Stimulated activated CD4-positive, alpha-beta T cell treated with anti-CD3 and anti-CD28 coated beads, Interleukin-15, amount 100 ng/mL, for 48 hours (primary cell): ENCODE data around the gene HEXIM2.
A peak's percentile ranks its signal among the peaks of the same experiment; 100 is the strongest.

Experiments used
- DNase-seq, 2 donors: peaks; one replicate each; pipeline ENCODE4 v3.0.0-alpha.2; 2020; ENCODE audit warnings: low read depth in 2 of 2

Gene HEXIM2

GRCh38 chr17:45128331-45128730 is 33.3 kb upstream of the HEXIM2 start:
- DNase-seq: no peak

DNA sequence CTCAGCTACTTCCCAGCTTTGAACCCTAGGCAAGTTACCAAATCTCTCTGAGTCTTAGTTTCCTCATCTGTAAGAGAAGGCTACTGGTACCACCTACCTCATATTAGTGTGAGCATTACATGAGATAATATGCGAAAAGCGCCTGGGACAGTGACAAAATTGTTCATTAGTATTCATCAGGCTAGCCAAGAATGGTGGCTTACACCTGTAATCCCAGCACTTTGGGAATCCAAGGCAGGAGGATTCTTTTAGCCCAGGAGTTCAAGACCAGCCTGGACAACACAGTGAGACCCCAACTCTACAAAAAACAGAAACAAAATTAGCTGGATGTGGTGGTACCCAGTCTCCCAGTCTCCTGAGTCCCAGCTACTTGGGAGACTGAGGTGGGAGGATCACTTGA is 32.7 kb upstream of the HEXIM2 start:
- DNase-seq: no peak

DNA sequence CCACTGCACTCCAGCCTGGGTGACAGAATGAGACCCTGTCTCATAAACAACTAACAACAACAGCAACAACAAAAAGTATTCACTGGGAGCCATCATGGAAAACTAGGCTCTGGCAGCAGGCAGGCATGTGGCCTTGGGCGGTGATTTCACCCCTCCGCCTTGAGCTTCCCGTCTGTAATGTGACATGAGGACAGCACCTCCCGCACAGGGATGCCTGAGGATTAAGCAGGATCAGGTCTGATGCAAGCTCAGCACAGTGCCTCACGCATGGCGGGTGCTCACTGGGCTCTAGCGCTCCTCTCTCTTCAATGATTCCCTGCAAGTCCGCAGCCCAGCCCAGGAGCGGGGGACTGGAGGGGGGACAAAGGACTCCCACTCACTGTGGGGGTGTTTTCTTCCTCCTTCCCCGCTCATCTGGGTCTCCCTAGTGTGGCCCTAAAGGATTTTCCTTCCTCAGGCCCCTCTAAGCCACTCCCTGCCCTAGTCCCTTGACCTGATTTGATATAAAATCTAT is 32.2 kb upstream of the HEXIM2 start:
- DNase-seq: no peak

- no peak for DNase-seq
Measured at GRCh38 chr17:45129940-45130680, 31.6 kb upstream of the HEXIM2 start.

GRCh38 chr17:45130681-45131615 is 30.7 kb upstream of the HEXIM2 start:
- DNase-seq: no peak

- DNase-seq: peak in 1 of 2 donors; percentile 40
Measured at GRCh38 chr17:45131616-45132319, 29.9 kb upstream of the HEXIM2 start.

- DNase-seq: peak in 1 of 2 donors; percentile 65
Measured at GRCh38 chr17:45132320-45132571, 29.4 kb upstream of the HEXIM2 start, which contains the start of gene PLCD3. TSS of gene PLCD3 (minus strand) at chr17:45132515. CDS start at chr17:45132410, 105 bp downstream.

DNA sequence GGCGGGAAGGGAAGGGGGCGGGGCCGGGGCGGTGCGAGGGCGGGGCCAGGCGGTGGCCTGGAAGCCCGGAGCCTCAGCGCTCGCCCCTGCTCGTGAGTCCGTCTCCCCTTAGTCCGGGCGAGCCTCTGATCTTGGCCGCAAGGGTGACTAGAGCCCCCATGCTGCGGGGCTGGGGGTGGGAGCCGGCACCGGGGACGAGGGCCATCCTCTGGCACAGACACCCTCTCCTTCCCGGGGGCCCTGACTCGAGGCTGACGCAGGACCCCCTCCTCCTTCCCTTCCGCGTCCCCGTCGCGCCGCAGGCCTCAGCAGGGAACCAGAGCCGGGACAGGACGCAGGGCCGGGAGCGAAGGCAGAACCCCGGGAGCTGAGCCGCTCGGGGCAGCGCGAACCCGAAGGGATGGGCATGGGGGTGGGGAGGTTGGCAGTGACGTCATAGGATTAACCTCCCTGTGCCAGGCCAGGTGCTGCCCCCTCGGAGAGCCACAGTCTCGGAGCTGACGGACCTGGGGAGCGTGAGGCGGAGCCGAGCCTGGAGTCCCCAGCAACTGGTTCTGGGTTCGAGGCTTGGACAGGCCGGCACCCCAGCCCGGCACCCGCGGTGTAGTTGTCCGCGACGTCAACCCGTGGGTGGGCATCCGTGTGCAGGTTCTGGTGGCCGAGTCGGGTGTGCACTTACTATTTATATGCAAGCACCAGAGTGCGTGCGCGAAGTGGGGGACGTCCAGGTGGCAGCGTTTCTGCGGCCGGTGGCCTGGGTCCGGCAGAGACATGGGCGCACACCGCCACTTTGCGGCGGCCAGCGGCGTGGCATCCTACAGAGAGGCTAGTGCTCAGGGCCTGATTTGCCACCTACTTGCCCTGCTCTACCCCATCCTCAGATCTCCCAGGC is 28.9 kb upstream of the HEXIM2 start:
- peak; percentile 47 to 52 for DNase-seq

DNA sequence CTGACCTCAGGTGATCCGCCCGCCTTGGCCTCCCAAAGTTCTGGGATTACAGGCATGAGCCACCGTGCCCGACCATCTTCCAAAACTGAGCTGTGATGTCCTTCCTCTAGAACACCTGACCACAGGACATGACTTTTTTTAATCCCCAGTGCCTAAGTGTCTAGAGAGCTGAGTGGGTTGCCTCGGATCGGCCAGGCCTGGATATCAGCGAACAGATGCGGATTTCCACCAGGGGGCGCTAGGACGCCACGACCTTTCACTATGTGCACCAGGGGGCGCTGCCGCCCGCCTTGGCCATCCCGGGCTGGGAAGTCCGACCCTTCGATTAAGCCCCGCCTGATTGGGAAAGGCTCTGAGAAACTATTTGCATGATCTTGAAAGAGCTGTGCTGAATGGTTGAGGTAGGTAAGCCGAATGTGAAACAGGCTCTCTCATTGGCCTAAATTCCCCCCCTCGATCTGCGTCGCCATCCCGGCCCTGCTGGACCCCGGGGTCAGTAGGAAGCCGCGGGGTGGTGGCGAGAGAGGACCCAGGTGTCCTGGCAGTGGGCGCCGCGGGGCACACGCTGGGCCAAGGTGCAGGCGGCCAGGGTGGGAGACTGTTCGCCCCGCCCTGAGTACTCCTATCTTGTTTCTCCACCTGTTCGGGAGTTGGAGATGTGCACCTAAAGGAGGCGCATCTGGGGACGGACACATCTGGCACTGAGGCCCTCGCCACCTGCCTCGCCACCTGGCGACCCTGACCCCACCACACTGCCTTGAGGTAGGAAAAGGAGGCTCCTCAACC is 26.3 kb upstream of the HEXIM2 start, which contains the start of gene ACBD4:
Gene ACBD4 (plus strand): TSS at position 496 of the 786 bp plus-strand sequence. CDS start 458 bp downstream, outside the sequence.
- DNase-seq: peak; percentile 94 to 95

DNA sequence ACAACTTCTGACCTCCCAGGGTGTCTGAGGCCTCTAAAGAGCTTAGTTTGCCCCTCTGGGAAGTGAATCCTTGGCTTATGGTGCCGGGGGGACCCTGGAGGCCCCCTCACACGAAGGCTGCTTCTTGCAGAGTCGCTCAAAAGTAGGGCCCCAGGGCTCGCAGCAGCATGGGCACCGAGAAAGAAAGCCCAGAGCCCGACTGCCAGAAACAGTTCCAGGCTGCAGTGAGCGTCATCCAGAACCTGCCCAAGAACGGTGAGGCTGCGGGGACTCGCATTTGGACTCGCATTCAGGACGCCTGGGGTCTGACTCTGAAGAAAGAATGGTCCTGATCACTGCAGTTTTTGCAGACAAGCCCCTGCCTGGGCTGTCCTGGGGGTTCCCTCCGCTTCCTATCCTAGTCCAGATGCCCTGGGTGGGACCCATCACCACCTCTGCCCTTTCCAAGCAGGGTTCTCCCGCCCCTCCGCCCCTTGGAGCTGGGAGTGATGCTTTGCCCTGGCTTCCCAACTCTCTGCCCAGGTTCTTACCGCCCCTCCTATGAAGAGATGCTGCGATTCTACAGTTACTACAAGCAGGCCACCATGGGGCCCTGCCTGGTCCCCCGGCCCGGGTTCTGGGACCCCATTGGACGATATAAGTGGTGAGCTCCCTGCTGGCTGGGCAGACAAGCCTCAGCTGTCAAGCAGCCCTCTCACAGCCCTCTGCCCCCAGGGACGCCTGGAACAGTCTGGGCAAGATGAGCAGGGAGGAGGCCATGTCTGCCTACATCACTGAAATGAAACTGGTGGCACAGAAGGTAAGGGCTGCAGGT is 25.5 kb upstream of the HEXIM2 start:
- DNase-seq: no peak

GRCh38 chr17:45136846-45137560 is 24.7 kb upstream of the HEXIM2 start:
- DNase-seq: no peak

DNA sequence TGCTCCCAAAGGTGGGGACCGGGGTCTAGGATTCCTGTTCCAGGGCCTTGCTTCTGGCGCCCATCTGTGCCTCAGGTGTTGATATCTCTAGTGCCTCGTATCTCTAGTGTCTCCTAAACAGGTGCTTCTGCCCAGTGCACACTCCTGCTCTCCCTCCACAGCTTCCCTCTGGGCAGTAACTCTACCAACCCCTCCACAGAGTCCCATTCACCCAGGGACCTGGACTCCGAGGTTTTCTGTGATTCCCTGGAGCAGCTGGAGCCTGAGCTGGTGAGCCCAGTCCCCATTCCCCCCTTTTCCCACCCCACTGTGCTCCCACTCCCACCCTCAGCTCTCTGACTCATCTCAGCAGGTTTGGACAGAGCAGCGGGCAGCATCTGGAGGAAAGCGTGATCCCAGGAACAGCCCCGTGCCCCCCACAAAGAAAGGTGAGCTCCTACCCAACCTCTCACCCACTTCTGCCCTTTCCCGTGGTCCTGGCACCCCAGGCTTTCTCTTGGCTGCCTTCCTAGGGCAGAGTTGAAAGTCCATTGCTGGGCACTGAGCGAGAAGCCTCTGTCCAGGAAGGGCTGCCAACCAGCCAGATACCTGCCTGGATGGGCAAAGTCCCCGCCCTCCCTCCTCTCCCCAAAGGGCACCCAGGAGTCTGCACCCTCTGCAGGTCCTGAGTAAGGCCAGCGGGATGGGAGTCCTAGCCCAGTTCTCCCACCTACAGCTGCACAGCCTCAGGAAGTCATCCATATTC is 23.9 kb upstream of the HEXIM2 start:
- DNase-seq: no peak

- DNase-seq: no peak
Measured at GRCh38 chr17:45138911-45139532, 22.7 kb upstream of the HEXIM2 start.

DNA sequence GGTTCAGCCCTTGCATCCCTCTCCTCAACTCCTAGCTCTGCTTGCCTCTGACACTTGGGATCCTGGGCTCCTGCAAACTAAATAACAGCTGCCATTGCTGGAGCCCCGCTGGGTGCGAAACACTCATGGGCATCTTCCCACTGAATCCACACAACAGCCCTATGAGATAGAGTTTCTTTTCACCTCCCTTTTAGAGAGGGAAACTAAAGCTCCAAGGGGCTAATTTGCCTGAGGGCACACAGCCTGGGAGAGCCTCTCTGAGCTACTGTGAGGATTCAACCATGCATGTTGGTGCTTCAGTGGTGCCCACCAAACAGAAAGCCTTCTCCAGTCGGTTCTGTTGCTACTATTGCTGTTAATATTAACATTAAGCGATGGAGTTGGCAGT is 22.1 kb upstream of the HEXIM2 start:
- DNase-seq: no peak

DNA sequence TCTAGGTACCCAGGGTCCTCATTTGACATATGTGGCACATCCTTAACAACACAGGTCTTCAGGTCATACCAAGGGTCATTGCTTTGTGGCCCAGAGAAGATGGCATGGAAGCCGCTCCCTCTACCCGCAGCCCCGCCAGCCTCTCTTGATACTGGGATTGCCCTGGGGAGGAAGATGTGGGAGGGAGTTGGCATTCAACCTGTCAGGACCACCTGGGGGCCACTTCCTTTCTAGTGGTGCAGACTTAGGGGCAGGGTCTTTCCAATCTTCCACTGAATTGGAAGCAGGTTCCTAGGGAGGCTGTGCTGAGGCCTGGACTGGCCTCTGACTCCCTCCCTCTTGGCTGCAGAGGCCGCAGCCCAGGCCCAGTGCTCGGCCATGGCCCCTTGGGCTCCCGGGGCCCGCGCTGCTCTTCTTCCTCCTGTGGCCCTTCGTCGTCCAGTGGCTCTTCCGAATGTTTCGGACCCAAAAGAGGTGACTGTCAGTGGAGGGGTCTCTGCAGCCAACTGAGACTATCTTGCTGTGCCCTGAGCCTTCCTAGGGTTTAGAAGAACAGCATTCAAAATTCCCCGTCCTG is 18.5 kb upstream of the HEXIM2 start:
- DNase-seq: no peak

- no peak for DNase-seq
Measured at GRCh38 chr17:45143767-45144198, 17.9 kb upstream of the HEXIM2 start.
